Epidermal melanocyte (primary cell): ENCODE measurements around the gene ITGB3.
"Not testable (repeated sequence)": the region's sequence is repeated elsewhere in the genome, so short reads cannot be mapped to it uniquely, and the experiment has no call there.

Experiments used
- DNase-seq: peaks from one replicate; pipeline ENCODE4 v3.0.0; 2011; ENCODE audit warnings: low spot score; ENCODE audit not compliant: insufficient read length

The ITGB3 gene

DNA sequence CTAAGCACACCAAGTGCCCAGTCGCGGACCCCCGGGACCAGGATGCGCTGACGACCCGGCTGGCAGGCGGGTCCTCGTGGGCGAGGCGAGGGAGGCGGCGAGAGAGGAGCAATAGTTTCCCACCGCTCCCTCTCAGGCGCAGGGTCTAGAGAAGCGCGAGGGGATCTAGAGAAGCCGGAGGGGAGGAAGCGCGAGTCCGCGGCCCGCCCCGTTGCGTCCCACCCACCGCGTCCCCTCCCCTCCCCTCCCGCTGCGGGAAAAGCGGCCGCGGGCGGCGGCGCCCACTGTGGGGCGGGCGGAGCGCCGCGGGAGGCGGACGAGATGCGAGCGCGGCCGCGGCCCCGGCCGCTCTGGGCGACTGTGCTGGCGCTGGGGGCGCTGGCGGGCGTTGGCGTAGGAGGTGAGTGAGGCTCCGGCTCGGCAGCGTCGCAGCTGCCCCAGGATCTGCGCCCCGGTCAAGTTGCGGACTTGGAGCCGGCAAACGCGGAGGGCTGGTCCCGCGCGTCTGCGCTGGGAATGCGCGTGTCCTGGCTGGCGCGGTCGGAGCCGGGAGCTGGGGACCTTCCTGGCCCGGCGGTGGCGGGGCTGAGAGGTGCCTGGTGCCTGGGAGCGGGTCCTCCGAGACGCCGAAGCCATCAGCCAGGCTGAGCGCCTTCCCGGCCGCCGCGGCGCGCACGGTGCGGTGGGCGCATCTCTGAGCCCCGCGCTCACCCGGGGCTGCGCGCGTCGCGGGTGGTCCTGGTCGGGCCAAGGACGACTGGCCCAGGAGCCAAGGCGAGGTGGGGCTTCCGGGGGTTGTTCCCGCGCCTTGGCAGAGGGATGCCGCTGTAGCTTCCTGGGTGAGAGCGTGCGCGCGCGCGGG lies at the start of gene ITGB3:
TSS of gene ITGB3 (plus strand) at position 287 of the 862 bp plus-strand sequence. CDS start at position 322, 35 bp downstream.
- no peak for DNase-seq

DNA sequence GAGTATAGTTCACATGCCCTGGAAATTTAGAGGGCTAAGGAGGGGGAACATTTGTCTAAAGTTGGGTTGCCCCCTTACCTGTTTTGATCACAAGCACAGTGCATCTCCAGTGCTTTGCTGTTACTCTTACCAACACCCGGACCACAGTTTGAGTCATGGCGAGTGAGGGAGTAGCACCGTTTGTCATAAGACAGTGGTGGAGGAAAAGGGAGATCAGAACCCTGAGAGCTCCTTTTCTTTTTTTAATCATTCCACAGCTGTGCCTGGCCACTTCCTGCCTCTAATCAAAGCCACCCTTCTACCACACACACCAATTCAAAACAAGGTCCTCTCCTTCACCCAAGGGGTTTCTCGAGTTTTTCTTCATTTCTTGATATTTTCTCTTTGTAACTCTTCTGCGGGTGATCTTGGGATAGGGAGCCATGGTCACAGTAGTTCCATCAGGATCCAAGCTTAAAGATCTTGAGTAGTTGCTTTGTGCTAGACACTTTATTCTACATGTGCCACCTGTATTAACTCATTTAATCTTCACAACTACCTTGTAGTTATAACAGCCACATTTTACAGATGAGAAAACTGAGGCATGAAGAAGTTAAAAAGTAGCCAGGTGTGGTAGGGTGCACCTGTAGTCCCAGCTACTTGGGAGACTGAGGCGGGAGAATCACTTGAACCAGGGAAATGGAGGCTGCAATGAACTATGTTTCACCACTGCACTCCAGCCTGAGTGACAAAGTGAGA lies 49.5 kb upstream of the ITGB3 start:
- DNase-seq: no peak

DNA sequence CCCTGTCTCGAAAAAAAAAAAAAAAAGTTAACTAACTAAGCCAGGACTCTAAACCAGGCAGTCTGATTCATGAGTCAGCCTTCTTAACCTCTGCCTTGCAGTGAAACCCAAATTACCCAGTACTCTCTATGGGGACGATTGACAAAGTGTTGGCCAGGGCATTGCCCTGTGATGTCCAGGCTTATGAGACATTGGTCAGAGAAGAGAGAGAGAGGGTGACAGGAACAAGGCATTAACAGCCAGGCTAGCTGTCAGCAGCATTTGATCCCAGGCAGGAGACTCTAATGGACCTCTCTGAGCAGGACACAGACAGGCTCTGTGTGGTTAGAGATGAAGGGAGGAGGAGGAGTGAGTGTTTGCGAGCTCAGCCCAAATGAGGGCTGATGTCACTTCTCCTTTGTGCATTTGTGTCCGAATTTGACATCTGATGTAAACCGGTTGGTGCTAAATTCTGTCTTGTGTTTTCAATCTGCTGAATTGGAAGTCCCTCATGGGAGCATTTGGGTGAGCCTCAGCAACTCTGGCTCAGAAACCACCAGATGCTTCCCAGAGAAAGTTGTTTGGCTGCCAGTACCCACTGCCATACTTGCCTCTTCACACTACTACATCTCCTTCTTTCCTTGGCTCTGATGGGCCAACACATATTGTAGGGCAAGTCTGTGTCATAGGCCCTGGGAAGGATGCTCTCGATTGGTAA lies 48.8 kb upstream of the ITGB3 start:
- no peak for DNase-seq

DNA sequence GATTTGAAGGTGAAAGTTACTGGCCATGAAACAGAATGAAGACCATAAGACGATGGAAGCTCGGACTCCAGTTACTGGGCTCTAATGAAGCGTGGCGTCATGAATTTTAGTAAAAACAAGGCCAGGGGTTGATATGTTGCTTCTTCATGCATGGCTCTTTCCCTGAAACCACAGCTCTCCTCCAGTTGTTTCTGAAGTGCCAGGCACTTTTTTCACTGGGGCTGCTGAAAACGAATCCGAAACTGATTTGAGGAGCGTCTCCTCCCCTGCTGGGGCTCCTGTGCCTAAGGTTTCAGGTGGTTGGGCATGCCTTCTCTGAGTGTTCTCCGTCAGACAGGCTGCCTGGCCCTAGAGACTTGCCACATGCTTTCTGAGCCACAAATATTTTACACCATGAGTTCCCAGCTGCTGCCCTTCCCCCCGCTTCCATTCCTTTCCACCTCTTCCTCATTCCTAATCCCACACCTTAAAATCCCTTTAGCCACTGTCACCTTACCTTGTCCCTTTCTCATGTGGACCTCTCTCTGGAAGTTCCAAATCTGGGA lies 48.1 kb upstream of the ITGB3 start:
- no peak for DNase-seq

DNA sequence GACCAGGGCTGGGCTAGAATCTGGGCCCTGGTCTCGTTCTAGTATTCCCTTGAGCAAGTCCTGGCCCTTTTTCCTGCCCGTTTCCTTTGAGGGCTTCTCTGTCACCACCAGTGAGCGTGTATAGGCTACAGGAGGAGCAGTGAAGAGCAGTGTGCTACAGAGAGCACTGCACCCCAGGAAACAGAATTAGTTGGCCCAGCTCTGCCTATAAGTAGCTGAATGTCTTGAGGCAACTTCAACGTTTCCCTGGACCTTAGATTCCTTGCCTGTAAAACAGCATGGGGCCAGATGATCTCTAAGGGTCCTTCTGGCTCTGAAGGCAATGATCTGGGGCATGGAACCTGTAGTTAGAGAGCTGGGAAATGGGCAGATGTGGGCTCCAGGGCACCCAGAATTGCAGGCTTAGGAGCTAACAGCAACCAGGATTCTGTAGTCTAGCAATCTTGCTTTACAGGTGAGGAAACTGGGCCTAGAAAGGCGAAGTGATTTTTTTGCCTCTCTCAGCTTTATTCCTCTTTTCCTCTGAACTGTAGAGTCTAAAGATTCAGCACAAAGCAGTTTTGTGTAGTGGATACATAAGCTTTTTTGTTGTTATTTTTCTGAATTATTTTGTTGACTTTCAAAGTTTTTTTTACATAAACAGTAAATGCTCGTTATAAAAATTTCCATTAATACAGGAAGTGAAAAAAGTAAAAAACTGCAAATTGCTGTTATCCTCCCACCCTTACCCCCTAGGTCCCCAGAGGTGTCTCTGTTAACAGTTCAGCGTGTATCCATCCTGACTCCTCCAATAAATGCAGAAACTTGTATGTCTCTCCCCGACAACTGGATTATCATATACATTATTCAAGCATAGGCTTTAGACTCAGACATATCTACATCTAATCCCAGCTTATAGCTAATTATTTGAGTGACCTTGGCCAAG lies 46.2 kb upstream of the ITGB3 start:
- DNase-seq: no peak

DNA sequence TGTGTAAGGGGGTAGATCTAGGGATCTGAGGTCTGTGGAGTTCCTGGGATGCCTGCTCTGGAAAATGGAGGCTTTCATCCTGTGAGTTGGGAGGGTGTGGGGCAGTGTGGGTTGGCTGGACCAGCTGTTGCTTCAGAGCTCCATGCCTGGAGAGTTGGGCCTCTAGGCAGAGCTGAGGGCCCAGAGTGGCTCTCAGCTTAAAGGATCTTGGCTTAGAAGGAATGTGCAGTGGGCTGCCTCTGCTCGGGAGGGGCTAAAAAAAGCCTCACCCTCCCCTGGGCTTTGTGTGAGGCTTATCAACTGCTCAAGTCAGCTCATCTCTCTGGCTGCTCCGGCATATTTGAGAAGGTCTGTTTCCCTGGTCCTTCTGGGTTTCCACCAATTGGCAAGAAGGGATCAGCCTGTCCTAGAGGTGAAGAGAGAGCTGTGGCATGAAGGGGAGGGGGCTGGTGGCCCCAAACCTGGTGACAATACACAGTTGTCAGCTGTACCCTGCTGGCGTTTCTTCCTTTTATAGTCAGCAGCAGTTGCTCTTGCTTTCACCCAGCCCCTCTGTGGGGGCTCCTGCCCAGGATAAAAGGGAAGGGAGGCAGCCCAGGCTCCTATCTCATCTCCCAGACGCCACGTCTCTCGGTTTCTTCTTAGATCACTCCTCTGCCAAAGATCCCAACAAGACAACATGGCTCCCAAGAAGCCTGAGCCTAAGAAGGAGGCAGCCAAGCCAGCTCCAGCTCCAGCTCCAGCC lies 44.7 kb upstream of the ITGB3 start, which contains the start of gene MYL4:
TSS of gene MYL4 (plus strand) at position 605 of the 745 bp plus-strand sequence. CDS start at position 680, 75 bp downstream.
- no peak for DNase-seq

DNA sequence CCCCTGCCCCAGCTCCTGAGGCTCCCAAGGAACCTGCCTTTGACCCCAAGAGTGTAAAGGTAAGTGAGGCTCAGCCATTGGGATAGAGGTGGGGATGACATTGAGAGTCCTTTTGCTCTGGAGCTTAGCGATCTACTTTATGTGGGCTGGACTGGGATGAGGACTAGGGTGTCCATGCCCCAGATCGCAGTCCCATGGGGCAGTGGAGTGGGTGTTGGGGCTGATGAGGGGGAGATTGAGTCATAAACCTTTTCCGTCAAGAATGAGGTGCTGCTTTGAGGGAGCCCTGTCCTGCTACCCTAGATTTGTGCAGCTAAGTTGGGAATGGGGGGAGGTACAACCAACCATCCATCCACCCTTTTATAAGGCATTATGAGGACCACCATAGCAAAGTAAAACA lies 44.1 kb upstream of the ITGB3 start:
- no peak for DNase-seq

DNA sequence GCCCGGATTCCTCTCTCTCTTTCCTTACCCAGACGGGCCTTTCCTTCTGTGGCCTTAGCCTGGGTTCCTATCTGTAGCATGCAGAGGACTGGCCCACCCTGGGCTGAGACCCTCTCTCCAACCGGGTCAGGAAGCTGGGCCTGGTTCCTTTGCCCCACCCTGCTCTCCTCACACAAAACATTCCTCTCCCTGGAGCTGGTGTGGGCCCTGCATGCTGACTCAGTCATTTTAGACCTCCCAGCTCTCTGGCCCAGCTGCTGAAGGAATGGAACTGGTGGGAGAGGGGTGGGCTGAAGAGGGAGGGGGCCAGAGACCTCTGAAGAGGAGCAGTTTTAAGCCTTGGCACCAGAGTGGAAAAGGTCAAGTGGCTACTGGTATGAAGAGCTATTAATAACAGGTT lies 43.5 kb upstream of the ITGB3 start:
- no peak for DNase-seq

DNA sequence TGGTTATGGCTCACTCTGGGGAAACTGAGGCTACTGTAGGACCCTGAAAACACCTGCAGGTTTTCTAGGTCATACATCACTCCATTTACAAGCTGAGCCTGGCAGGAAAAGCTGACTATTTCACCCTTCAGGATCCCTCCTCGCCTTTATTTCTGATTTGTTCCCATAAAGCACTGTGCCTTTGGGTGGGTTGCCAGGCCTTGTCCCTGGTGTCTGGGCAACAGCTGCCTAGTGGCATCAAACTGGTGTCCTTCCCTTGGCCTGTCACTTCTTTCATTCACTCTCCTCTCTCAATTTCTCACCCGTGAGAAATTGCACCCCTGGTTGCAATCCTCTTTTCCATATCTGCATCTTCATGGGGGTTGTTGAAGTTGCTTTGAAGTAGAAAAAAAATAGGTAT lies 42.8 kb upstream of the ITGB3 start:
- DNase-seq: no peak

DNA sequence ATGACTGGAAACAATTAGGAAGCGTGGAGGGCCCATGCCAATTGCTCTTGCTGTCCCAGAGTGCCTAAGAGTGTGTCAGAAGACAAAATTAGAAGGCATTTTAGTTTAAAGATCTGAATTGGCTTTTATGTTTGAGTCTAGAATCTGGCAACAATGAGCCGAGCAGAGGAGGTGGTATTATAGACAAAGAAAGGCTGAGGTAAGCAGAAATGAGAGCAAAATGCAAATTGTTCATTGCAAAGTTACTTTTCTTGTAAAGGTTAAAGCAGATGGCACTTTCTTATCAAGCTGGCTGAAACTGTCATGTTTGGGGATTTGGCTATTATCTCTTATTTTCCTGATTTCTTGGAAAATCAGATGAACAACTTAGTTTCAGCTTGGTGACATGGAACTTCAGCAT lies 41.2 kb upstream of the ITGB3 start:
- DNase-seq: no peak

DNA sequence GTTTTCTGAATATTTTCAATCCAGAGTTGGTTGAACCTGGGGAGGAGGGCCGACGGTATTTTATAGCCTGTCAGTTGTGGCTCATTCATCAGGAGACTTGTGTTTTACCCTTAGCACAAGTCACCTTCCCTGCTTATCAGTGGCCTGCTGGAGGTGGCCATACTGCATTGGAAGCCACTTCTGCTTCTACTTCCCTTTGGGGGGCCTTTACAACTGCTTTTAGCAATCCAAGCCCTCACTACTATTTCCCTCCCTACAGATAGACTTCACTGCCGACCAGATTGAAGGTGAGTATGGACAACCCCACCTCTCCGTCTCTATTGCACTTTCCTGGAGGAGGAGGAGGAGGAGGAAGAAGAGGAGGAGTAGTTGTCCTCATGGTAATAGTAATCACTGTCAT lies 40.1 kb upstream of the ITGB3 start:
- DNase-seq: no peak

DNA sequence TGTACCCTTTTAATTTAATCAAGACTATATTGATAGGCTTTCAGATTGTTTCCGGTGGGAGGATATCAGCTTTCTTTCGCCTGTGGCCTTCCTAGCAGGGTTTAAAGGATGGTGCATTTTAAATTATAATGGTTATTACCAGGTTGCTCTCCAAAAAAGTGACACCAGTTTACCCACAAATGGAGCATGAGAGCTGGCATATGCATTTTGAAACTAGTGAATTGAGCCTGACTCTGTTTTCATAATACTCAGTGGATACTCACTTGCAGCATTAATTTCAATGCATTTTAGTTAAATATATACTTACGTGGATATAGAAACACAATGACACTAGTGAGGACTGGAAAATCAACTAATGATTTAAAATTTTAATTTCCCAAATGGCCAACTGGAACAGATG lies 38.7 kb upstream of the ITGB3 start:
- DNase-seq: no peak

DNA sequence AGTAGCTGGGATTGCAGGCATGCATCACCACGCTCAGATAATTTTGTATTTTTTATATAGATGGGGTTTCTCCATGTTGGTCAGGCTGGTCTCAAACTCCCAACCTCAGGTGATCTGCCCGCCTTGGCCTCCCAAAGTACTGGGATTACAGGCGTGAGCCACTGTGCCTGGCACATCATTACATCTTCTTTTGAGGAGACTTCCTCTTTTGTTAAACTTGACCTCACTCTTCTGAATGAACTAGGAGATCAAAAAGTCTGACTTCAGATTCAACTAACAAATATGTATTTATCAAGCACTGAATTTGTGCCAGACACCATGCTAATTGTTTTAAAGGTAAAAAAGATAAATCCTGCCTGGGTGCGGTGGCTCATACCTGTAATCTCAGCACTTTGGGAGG lies 36.8 kb upstream of the ITGB3 start:
- not testable (repeated sequence) for DNase-seq

DNA sequence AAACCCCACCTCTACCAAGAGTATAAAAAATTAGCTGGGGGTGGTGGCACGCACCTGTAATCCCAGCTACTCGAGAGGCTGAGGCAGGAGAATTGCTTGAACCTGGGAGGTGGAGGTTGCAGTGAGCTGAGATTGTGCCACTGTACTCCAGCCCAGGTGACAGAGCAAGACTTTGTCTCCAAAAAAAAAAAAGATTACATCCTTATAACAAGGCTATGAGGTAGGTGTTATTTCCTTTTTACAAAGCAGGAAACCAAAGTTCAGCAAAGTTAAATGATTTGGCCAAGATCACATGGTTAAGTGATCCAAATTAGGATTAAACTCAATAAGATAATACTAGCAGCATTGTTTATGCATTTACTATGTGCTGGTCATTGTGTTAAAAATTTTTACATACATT lies 36.3 kb upstream of the ITGB3 start:
- DNase-seq: not testable (repeated sequence)

DNA sequence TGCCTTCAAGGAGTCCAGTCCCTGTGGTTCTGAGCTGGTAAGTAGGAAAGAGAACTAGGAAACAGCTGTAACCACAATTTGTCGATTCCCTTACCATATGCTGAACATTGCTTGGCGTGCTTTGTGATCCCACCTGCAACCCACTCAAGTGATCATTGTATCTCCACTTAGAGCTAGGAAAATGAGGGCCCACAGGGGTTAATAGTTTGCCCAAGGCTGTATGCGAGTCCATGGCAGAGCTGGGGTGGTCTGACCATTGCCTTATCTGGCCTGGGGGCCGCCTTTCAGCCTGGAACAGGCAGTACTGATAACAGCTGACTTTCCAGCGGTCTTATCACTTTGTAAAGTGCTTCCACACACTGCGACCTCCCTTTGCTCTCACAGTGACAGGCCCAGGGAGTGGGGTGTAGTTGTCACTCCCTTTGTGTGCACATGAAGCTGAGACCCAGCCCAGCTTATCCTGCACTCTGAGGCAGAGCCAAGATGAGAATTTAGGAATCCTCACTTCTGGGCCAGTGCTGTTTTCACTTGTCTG lies 34.7 kb upstream of the ITGB3 start:
- DNase-seq: no peak

DNA sequence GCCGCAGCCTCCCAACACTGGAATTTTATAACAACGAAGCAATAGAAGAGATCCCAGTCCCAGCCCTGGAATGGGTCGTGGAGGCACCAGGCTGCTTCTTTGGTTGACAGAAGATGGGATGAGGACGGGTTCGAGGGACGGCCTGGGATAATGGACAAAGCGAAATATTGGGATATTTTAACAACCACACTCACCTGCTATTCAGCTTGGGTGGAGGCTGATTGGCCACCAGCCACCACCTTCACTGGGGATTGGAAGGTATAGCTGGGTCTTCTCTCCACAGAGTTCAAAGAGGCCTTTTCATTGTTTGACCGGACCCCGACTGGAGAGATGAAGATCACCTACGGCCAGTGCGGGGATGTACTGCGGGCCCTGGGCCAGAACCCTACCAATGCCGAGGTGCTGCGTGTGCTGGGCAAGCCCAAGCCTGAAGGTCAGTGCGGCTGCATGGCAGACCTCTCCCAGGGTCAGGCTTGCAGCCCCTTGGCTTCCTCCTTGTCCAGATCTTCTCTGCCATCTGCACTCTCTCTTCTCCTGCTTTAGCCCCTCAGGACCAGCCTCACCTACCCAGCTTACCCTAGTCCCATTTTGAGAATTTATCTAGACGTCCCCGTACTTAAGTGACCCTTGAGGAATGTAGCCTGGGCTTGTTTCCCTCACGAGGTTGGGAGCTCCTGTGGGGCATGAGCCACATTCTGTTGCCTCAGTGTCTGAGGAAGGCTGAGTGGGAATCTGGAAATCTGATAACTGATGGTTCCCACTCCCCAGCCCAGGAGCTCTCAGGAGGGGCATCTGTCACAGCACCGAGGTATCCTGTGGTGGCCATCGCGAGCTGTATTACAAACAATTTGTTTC lies 33.8 kb upstream of the ITGB3 start:
- no peak for DNase-seq

DNA sequence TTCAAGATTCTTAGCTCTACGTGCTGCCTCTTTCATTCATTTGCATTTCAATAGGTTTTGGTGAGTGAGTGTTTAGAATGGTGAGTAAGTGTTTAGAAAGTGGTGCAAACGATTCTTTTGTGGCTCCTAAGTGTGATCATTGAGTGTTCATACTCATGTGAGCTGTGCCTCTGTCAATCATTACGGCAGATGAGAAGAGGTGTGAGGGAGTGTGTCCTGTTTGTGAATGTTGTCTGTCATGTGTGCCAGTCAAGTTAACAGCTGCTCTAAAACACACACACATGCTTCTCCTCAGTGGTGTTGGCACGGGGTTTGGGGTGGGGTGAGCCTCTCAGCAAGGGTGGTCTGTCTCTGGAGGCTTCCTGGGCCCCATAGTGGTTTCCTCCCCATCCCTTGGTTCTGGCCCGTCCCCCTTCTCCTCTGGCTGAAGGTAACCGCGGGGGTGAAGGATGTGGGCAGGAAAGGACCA lies 33.1 kb upstream of the ITGB3 start:
- DNase-seq: no peak

DNA sequence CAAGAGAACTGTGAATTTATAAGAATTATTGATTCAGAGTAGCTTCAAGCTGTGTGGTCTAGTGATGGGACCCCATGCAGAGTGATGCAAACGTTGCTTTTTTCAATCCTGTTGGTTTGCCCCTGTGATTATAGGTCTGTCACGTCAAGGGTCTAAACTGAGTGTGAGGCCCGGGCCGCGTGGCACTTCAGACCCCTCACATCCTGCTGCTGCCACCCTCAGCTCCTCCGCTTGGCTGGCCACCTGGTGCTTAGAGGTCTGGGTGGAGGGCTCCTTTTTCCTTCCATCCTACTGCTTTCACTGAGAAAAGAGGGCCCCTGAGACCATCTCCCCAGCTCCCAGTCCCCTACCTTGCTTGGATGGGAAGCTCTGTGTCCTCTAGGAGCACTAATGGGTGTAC lies 32.5 kb upstream of the ITGB3 start:
- DNase-seq: no peak

DNA sequence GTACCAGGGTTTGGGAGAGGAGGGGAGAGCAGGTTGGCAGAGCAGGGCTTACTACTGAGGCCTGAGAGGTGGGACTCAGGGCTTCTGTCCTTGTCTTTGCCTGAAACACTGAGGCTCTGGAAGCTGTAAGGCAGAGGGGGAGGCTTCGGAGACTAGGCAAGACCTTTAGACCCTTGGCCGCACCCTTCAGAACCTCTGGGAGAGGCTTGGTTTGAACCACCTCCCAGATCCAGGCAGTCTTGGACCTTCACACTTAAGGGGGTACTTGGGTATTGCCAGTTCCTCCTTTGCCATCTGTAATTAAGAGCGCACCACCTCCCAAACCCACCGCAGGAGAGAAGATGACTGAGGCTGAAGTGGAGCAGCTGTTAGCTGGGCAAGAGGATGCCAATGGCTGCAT lies 31.6 kb upstream of the ITGB3 start:
- no peak for DNase-seq
